DND-41 (cell line): ENCODE measurements around the gene LIME1.

ENCODE experiments used
- ATAC-seq: fragments of 200-7000 bp; cut with Tn5 transposase; 3 replicates; pipeline ENCODE4 v1.9.1; 2021; ENCODE audit warnings: low read depth; ENCODE audit not compliant: insufficient read depth
- DNase-seq: peaks from one replicate; pipeline ENCODE4 v3.0.0-alpha.2; 2020
- H2AFZ ChIP-seq: 2 replicates; pipeline ENCODE4 v1.6.0; 2012; ENCODE audit warnings: low read depth, low read length
- H3K27ac ChIP-seq: 2 replicates; pipeline ENCODE4 v1.5.1; 2012; ENCODE audit warnings: low read length, inconsistent platforms
- H3K27me3 ChIP-seq: fragments of 200-600 bp; sonication (generic); 2 replicates; pipeline ENCODE4 v1.6.0; 2012; ENCODE audit warnings: low read length, mild to moderate bottlenecking, inconsistent platforms; ENCODE audit not compliant: insufficient read depth, poor library complexity
- H3K36me3 ChIP-seq: 2 replicates; pipeline ENCODE4 v1.5.1; 2012; ENCODE audit warnings: low read length, inconsistent platforms; ENCODE audit not compliant: insufficient read depth
- H3K4me1 ChIP-seq: 2 replicates; pipeline ENCODE4 v1.5.1; 2012; ENCODE audit warnings: mild to moderate bottlenecking, low read length; ENCODE audit not compliant: insufficient read depth
- H3K4me2 ChIP-seq: 2 replicates; pipeline ENCODE4 v1.6.0; 2012; ENCODE audit warnings: mild to moderate bottlenecking, moderate library complexity, low read length, inconsistent platforms; ENCODE audit not compliant: insufficient read depth
- H3K4me3 ChIP-seq, 2 experiments: fragments of 200-600 bp in 1 of 2; shearing (Covaris generic) in 1 of 2; 2 replicates each; pipeline ENCODE4 v1.5.1; 2012 to 2016; ENCODE audit warnings: inconsistent platforms in 2 of 2, low read length in 2 of 2, mild to moderate bottlenecking in 2 of 2, low read depth in 1 of 2, moderate library complexity in 1 of 2
- H3K79me2 ChIP-seq: 2 replicates; pipeline ENCODE4 v1.6.0; 2012; ENCODE audit warnings: low read length, inconsistent platforms; ENCODE audit not compliant: insufficient read depth
- H3K9ac ChIP-seq: 2 replicates; pipeline ENCODE4 v1.6.0; 2012; ENCODE audit warnings: low read depth, mild to moderate bottlenecking, inconsistent platforms, low read length, moderate library complexity
- H3K9me3 ChIP-seq: 2 replicates; pipeline ENCODE4 v1.5.1; 2012; ENCODE audit warnings: low read length, moderate library complexity, mild to moderate bottlenecking, inconsistent platforms; ENCODE audit not compliant: insufficient read depth, severe bottlenecking
- H4K20me1 ChIP-seq: 2 replicates; pipeline ENCODE4 v1.6.0; 2012; ENCODE audit warnings: low read length; ENCODE audit not compliant: insufficient read depth
- EZH2 ChIP-seq: IDR thresholded peaks from 3 replicates; pipeline ENCODE4 v1.6.1; 2012; ENCODE audit warnings: borderline replicate concordance, low read depth, mild to moderate bottlenecking, moderate library complexity, low read length, inconsistent platforms; ENCODE audit not compliant: severe bottlenecking
- TF ChIP-seq, protein P1 (sequence below): IDR thresholded peaks from 2 replicates; pipeline ENCODE4 v1.5.1; 2012; ENCODE audit warnings: borderline replicate concordance, low read length, moderate library complexity, mild to moderate bottlenecking; ENCODE audit not compliant: poor library complexity, severe bottlenecking; ENCODE audit errors: extremely low read depth

Gene LIME1

DNA sequence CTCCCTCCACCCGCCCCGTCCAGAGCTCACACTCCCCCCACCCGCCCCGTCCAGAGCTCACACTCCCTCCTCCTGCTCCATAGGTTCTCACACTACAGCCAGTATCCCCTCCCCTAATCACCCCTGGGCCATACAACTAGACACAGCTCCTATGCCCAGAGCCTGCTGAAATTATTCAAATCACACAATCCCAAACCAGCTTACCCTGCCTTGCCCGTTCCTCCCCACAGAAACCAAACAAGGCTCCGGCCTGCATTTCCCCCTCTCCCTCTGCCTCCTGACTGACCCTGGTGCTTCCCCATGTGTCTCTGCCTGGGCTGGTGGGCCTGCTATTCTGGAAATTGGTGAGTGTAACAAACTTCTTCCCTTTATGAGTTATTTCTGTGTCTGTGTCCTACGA is 21.7 kb downstream of the LIME1 start:
- Histone ChIP-seq H3K27me3 (no peaks in the 10 kb centered on the region), H3K79me2 (no peaks in the 10 kb centered on the region), H3K4me2 (no peak overlapping the region), H3K4me3 (no peak overlapping the region), H3K4me1 (no peaks in the 10 kb centered on the region), H4K20me1 (no peaks in the 10 kb centered on the region), H2AFZ (no peak overlapping the region), H3K27ac (no peak overlapping the region), H3K9me3 (no peaks in the 10 kb centered on the region), H3K36me3 (no peaks in the 10 kb centered on the region), H3K9ac (no peak overlapping the region)
- ATAC-seq (no peak), DNase-seq (no peak)
- TF ChIP-seq EZH2: no peak
- TF ChIP-seq, protein P1, sequence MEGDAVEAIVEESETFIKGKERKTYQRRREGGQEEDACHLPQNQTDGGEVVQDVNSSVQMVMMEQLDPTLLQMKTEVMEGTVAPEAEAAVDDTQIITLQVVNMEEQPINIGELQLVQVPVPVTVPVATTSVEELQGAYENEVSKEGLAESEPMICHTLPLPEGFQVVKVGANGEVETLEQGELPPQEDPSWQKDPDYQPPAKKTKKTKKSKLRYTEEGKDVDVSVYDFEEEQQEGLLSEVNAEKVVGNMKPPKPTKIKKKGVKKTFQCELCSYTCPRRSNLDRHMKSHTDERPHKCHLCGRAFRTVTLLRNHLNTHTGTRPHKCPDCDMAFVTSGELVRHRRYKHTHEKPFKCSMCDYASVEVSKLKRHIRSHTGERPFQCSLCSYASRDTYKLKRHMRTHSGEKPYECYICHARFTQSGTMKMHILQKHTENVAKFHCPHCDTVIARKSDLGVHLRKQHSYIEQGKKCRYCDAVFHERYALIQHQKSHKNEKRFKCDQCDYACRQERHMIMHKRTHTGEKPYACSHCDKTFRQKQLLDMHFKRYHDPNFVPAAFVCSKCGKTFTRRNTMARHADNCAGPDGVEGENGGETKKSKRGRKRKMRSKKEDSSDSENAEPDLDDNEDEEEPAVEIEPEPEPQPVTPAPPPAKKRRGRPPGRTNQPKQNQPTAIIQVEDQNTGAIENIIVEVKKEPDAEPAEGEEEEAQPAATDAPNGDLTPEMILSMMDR: no peak

DNA sequence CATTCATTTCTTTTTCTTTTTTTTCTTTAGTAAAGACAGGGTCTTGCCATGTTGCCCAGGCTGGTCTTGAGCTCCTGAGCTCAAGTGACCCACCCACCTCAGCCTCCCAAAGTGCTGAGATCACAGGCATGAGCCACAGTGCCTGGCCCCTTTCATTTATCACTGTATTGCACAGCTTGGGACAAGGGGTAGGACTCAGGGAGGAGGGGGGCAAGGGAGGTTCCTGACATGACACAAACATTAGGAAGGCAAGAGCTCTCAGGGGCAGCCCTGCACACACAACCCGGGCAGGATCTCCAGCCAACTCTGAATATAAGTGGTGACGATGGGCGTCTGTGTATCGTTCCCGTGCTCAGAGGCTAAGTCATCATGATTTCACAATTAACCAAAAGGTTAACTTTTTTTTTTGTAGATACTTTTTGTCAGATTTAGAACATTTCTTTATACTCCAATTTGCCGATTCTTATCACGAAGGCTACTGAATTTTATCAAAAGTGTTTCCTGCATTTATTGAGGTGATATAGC is 23.0 kb downstream of the LIME1 start:
- no peaks in the 10 kb centered on the region for H3K79me2 ChIP-seq
- no peak overlapping the region for H3K4me3 ChIP-seq
- no peaks in the 10 kb centered on the region for H3K27me3 ChIP-seq
- no peaks in the 10 kb centered on the region for H3K36me3 ChIP-seq
- H3K4me1 ChIP-seq: no peaks in the 10 kb centered on the region
- TF ChIP-seq, protein P1: no peak
- no peak for TF ChIP-seq EZH2
- DNase-seq (no peak), ATAC-seq (no peak)
- H2AFZ ChIP-seq: no peak overlapping the region
- no peak overlapping the region for H3K27ac ChIP-seq
- H4K20me1 ChIP-seq: no peaks in the 10 kb centered on the region
- no peak overlapping the region for H3K9ac ChIP-seq
- no peak overlapping the region for H3K4me2 ChIP-seq
- H3K9me3 ChIP-seq: no peaks in the 10 kb centered on the region

DNA sequence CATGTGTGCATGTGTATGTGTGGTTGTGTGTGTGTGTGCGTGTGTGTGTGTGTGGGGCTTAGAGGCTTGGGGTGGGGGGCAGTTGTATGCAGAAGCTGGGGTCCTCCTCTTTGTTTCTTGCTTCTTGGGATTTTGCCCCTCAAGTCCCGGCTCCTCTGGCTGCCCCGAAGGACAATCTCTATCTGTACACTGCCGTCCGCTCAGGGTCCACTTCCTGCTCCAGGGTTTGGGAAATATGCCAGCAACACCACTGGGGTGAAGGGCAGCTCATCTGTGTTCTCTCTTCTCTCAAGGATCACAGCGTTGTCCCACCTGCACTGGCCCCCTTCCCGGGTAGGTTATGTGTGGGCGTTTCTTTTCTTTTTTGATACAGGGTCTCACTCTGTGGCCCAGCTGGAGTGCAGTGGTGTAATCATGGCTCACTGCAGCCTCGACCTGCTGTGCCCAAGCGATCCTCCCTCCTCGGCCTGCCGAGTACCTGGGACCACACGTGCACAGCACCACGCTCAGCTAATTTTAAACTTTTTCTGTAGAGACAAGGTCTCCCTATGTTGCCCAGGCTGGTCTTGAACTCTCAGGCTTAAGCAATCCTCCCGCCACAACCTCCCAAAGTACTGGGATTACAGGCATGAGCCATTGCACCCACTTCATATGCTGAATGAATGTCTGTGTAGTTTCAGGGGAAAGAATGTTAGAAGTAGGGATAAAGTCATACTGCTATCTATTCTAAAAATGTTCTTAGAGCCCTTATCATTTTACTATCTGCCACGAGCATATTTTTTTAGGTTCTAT is 28.8 kb downstream of the LIME1 start:
- DNase-seq (no peak), ATAC-seq (no peak)
- Histone ChIP-seq H3K4me1 (no peaks in the 10 kb centered on the region), H3K27me3 (no peaks in the 10 kb centered on the region), H3K79me2 (no peaks in the 10 kb centered on the region), H3K4me2 (no peak overlapping the region), H2AFZ (no peak overlapping the region), H3K27ac (no peak overlapping the region), H3K9me3 (no peaks in the 10 kb centered on the region), H3K4me3 (no peak overlapping the region), H4K20me1 (no peaks in the 10 kb centered on the region), H3K9ac (no peak overlapping the region), H3K36me3 (no peaks in the 10 kb centered on the region)
- no peak for TF ChIP-seq EZH2
- TF ChIP-seq, protein P1: no peak
